GM10266 (cell line): ENCODE data around the gene LRCH3.
"Not testable (repeated sequence)": the region's sequence is repeated elsewhere in the genome, so short reads cannot be mapped to it uniquely, and the experiment has no call there.

ENCODE experiments used
- DNase-seq: peaks from one replicate; pipeline ENCODE4 v3.0.0; 2012; ENCODE audit errors: extremely low spot score
- TF ChIP-seq, protein P1 (sequence below): IDR thresholded peaks from 2 replicates; pipeline ENCODE4 v1.5.1; 2012; ENCODE audit warnings: mild to moderate bottlenecking, low read depth; ENCODE audit not compliant: control insufficient read depth, insufficient read depth; ENCODE audit errors: missing control alignments

The LRCH3 gene

DNA sequence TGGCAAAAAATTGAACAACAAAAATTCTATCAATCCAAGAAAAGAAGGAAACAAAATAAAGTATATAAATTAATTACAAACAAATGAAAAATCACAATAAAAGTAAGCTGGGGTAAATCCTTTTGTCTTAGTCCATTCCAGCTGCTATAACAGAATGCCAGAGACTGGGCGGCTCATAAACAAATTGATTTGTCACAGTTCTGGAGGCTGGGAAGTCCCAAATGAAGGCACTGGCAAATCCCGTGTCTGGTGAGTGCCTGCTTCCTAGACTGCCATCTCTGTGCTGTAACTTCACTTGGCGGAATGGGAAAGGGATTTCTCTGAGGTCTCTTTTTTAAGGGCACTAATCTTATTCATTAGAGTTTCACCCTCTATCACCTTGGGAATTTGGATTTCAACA lies 105.4 kb downstream of the LRCH3 start:
- DNase-seq = no peak
- TF ChIP-seq, protein P1, sequence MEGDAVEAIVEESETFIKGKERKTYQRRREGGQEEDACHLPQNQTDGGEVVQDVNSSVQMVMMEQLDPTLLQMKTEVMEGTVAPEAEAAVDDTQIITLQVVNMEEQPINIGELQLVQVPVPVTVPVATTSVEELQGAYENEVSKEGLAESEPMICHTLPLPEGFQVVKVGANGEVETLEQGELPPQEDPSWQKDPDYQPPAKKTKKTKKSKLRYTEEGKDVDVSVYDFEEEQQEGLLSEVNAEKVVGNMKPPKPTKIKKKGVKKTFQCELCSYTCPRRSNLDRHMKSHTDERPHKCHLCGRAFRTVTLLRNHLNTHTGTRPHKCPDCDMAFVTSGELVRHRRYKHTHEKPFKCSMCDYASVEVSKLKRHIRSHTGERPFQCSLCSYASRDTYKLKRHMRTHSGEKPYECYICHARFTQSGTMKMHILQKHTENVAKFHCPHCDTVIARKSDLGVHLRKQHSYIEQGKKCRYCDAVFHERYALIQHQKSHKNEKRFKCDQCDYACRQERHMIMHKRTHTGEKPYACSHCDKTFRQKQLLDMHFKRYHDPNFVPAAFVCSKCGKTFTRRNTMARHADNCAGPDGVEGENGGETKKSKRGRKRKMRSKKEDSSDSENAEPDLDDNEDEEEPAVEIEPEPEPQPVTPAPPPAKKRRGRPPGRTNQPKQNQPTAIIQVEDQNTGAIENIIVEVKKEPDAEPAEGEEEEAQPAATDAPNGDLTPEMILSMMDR = no peak

DNA sequence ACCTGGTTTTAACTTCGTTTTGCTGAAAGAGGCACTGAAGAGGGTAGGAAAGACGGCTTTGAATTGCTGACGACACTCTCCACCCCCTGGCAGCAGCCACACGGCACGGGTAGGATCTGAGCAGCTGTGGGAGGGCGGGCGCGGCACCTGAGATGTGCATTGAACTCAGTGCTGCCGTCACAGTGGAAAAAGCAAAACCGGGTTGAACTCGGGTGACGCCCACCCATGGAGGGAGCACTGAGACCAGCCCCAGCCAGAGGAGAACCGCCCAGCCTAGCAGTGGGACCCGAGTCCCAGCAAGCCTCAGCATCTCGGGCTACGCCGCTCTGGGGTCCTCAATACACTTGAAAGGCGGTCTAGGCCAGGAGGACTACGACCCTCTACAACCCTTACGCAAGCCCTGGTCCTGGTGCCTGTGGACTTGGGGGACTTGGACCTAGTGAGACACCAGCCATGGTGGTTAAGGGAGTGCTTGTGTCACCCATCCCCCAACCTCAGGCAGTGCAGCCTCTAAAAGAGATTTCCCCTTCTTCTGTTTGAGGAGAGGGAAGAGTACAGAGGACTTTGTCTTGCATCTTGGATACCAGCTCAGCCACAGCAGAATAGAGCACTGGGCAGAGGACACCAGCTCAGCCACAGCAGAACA lies 108.9 kb downstream of the LRCH3 start:
- no peak for DNase-seq
- TF ChIP-seq, protein P1 = no peak

DNA sequence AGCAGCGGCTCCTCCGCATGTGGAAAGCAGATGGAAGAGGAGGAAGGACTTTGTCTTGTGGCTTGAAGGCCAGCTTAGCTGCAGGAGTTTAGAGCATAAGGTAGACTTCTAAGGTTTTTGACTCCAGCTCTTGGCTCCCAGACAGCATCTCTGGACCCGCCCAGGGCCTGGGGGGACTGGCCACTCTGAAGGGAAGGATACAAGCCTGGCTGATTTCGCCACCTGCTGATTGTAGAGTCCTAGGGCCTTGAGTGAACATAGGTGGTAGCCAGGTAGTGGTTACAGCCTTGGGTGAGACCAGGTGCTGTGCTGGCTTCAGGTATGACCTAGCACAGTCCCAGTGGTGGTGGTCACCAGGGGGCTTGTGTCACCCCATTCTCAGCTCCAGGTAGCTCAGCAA lies 110.6 kb downstream of the LRCH3 start:
- DNase-seq = no peak
- TF ChIP-seq, protein P1 = no peak

- peak; percentile 85 for DNase-seq
- TF ChIP-seq, protein P1 = peak; percentile 99
Observed at GRCh38 chr3:197906023-197906849, 115.2 kb downstream of the LRCH3 start.

DNA sequence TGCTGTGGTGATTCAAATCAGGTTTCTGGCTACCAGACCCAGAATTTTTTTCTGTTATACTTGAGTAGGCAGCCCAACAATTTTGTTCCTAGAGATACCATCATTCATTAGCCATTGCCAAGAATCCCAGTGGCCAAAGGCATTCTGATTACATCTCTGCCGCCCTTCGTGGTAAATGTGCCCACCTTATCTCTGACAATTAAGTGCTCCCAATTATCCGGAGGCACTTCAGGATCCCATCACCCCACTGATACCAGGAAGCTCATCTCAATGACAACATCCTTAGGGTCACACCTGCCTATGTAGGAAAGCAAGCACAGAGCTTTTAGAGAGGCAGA lies 115.8 kb downstream of the LRCH3 start:
- TF ChIP-seq, protein P1 = no peak
- no peak for DNase-seq

DNA sequence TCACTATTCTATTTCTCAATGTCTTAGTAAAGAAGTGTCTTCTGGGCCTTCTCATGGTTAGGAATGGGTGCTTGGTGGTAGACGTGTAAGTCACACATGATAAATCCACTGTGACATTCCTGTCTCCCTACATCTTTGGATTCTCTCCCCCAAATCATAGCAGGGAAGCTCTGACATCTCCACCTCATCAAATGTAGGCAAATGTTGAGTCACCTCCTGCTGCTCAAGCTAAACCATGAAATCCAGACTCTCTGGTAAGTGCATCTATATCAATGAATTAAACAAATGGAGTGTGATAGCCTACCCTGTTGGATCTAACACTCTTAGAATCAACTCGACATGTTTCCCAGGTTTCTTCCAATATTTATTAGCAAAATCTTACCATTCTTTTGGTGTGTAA lies 116.1 kb downstream of the LRCH3 start:
- TF ChIP-seq, protein P1 = no peak
- no peak for DNase-seq

- DNase-seq = not testable (repeated sequence)
Observed at GRCh38 chr3:197908550-197908949, 117.5 kb downstream of the LRCH3 start.
